Esophagus muscularis mucosa (tissue), 4 donors: ENCODE results near the gene CDC40. TPM values are rescaled to one million over a fixed set of nuclear protein-coding genes. Genes with fewer than 3 reads are reported as not detected.

Source experiments
- DNase-seq: peaks from one replicate; pipeline ENCODE4 v3.0.0-alpha.2; 2017; ENCODE audit errors: extremely low spot score
- H3K27ac ChIP-seq, 4 donors: fragments of 200-600 bp; sonication (generic); replicated peaks in 1 of 4; 1 replicate in 3 of 4; 2 replicates in 1 of 4; pipeline ENCODE4 v1.5.1; 2016 to 2019; ENCODE audit warnings: mild to moderate bottlenecking in 1 of 4
- H3K27me3 ChIP-seq, 4 donors: fragments of 200-600 bp; sonication (generic); one replicate each; pipeline versions ENCODE4 v1.5.1 to v1.6.0; 2016 to 2019
- H3K36me3 ChIP-seq, 4 donors: fragments of 200-600 bp; sonication (generic); one replicate each; pipeline ENCODE4 v1.5.1; 2016 to 2019
- H3K4me1 ChIP-seq, 4 donors: fragments of 200-600 bp; sonication (generic); one replicate each; pipeline ENCODE4 v1.5.1; 2016 to 2019
- H3K4me3 ChIP-seq, 4 donors: fragments of 200-600 bp; sonication (generic); 1 replicate in 2 of 4; 2 replicates in 2 of 4; pipeline ENCODE4 v1.5.1; 2016 to 2019; ENCODE audit warnings: mild to moderate bottlenecking in 4 of 4, moderate library complexity in 1 of 4
- H3K9me3 ChIP-seq, 4 donors: fragments of 200-600 bp; sonication (generic); 1 replicate in 3 of 4; 2 replicates in 1 of 4; pipeline ENCODE4 v1.5.1; 2016 to 2019
- EP300 ChIP-seq: sonication (generic); formaldehyde crosslinking; IDR thresholded peaks from one replicate; pipeline ENCODE4 v1.6.1; 2017; ENCODE audit warnings: antibody characterized with exemption
- POLR2A ChIP-seq: fragments of 450-650 bp; IDR thresholded peaks from one replicate; pipeline ENCODE4 v1.6.1; 2017; ENCODE audit warnings: antibody characterized with exemption, moderate library complexity, mild to moderate bottlenecking, low read depth
- POLR2AphosphoS5 ChIP-seq, 2 donors: sonication (generic); formaldehyde crosslinking; IDR thresholded peaks; one replicate each; pipeline ENCODE4 v1.6.1; 2017; ENCODE audit warnings: antibody characterized with exemption in 2 of 2
- WGBS: methylation state at CpG from one replicate; pipeline ENCODE4 v1.1.5; 2018; 5-methylcytosine and 5-hydroxymethylcytosine counted together
- intact Hi-C: fragments of 100-400 bp; cut with DNase I; formaldehyde crosslinking; loops from one replicate; pipeline ENCODE4 v1.15.1; 2023
- total RNA-seq, 4 donors: library from RNA; depleted of rRNA; stranded (reverse); fragments of >200 nt; gene quantifications; one replicate each; pipeline versions ENCODE4 v1.1.0 to v1.2.1, GENCODE V29; 2016
- TF ChIP-seq, protein P1 (sequence below), 3 experiments: fragments of 200-600 bp in 2 of 3; fragments of 450-650 bp in 1 of 3; sonication (generic) in 2 of 3; IDR thresholded peaks; one replicate each; pipeline ENCODE4 v1.5.1; 2017 to 2019; ENCODE audit warnings: antibody characterized with exemption in 3 of 3, mild to moderate bottlenecking in 2 of 3, moderate library complexity in 1 of 3

Gene CDC40
- total RNA-seq, 4 donors from 2014 or later: 12.0 to 29.1 (median 15.2) TPM

- Histone ChIP-seq H3K4me1 (no peaks in the 10 kb centered on the region), H3K4me3 (no peak overlapping the region), H3K36me3 (peaks cover 0 to 34% (median 11%) of the 10 kb centered on the region in 4 donors), H3K27me3 (no peaks in the 10 kb centered on the region), H3K27ac (no peak overlapping the region), H3K9me3 (no peaks in the 10 kb centered on the region)
- 96% methylated on average over 3 of the region's 3 CpGs for WGBS
- intact Hi-C loops: no loop called here
- no peak for DNase-seq
- TF ChIP-seq EP300 (no peak), POLR2AphosphoS5 (IDR thresholded peaks at IDR 0.05) (no peak)
Observed at GRCh38 chr6:110246378-110246777, 66.2 kb downstream of the CDC40 start.

GRCh38 chr6:110246900-110247546 lies 66.8 kb downstream of the CDC40 start:
- 90% methylated on average over 3 of the region's 3 CpGs for WGBS
- no peak overlapping the region for H3K27ac ChIP-seq

DNA sequence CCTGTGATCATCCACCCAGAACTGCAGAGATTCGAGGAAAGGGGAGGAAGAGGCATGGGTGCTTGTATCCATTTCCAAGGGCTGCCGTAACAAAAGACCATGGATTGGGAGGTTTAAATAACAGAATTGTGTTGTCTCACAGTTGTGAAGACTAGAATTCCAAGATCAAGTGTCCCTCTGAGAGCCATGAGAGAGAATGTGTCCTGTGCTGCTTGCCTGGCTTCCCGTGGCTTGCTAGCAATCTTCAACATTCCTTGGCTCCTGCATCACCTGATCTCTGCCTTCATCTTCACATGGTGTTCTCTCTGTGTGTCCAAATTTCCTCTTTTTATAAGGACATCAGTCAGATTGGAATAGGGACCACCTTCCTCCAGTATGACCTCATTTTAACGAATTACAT lies 69.8 kb downstream of the CDC40 start:
- no peak overlapping the region for H3K27ac ChIP-seq
- peaks cover 0 to 10% (median 6%) of the 10 kb centered on the region in 4 donors for H3K36me3 ChIP-seq
- H3K4me3 ChIP-seq: no peak overlapping the region
- intact Hi-C loops: no loop called here
- no peak for TF ChIP-seq EP300
- TF ChIP-seq, protein P1, sequence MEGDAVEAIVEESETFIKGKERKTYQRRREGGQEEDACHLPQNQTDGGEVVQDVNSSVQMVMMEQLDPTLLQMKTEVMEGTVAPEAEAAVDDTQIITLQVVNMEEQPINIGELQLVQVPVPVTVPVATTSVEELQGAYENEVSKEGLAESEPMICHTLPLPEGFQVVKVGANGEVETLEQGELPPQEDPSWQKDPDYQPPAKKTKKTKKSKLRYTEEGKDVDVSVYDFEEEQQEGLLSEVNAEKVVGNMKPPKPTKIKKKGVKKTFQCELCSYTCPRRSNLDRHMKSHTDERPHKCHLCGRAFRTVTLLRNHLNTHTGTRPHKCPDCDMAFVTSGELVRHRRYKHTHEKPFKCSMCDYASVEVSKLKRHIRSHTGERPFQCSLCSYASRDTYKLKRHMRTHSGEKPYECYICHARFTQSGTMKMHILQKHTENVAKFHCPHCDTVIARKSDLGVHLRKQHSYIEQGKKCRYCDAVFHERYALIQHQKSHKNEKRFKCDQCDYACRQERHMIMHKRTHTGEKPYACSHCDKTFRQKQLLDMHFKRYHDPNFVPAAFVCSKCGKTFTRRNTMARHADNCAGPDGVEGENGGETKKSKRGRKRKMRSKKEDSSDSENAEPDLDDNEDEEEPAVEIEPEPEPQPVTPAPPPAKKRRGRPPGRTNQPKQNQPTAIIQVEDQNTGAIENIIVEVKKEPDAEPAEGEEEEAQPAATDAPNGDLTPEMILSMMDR (IDR thresholded peaks at IDR 0.05): no peak
- H3K27me3 ChIP-seq: no peaks in the 10 kb centered on the region
- H3K4me1 ChIP-seq: no peaks in the 10 kb centered on the region
- DNase-seq: no peak
- 86% methylated on average over 4 of the region's 4 CpGs for WGBS
- H3K9me3 ChIP-seq: no peaks in the 10 kb centered on the region

More at GRCh38 chr6:110246900-110247546, 66.8 kb downstream of the CDC40 start:
- TF ChIP-seq POLR2A (no peak), EP300 (no peak)
- intact Hi-C loops: no loop called here
- Histone ChIP-seq H3K27me3 (no peaks in the 10 kb centered on the region), H3K9me3 (no peaks in the 10 kb centered on the region), H3K4me3 (no peak overlapping the region), H3K4me1 (no peaks in the 10 kb centered on the region), H3K36me3 (peaks cover 0 to 31% (median 11%) of the 10 kb centered on the region in 4 donors)
- DNase-seq: no peak

DNA sequence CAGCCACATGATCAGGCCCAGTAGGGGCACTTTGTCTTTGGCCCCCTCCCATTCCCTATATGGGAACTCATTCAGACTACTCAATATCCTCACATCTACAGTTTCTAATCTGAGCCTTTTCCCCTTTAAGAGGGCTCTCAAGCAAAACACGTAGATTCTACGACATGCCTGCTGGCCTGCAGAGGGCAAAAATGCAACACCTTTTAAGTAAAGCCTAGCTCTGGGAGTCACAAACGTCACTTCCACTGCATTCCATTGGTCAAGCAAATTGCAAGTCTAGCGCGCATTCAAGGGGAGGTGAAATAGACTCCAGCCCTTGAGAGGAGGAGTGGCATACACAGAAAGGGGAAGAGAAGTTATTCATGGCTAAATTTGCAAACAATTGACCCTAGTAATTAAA lies 70.6 kb downstream of the CDC40 start:
- Histone ChIP-seq H3K36me3 (peaks cover 0 to 4% (median 2%) of the 10 kb centered on the region in 4 donors), H3K4me3 (no peak overlapping the region), H3K9me3 (no peaks in the 10 kb centered on the region), H3K4me1 (no peaks in the 10 kb centered on the region), H3K27ac (no peak overlapping the region), H3K27me3 (no peaks in the 10 kb centered on the region)
- no peak for TF ChIP-seq POLR2AphosphoS5 (IDR thresholded peaks at IDR 0.05)
- no peak for TF ChIP-seq EP300
- intact Hi-C loops: no loop called here
- DNase-seq: no peak
- WGBS: 85% methylated on average over 5 of the region's 5 CpGs

GRCh38 chr6:110255211-110255750 lies 75.1 kb downstream of the CDC40 start:
- WGBS: 52% methylated on average over 5 of the region's 5 CpGs
- intact Hi-C loops: no loop called here
- Histone ChIP-seq H3K36me3 (peaks cover 0 to 8% (median 0%) of the 10 kb centered on the region in 4 donors), H3K4me3 (no peak overlapping the region), H3K27me3 (no peaks in the 10 kb centered on the region), H3K9me3 (peaks cover 0 to 7% (median 2%) of the 10 kb centered on the region in 4 donors), H3K4me1 (no peaks in the 10 kb centered on the region), H3K27ac (no peak overlapping the region)
- TF ChIP-seq POLR2A (no peak), EP300 (no peak), POLR2AphosphoS5 (IDR thresholded peaks at IDR 0.05) (no peak)
- TF ChIP-seq, protein P1 (IDR thresholded peaks at IDR 0.05): no peak
- no peak for DNase-seq

GRCh38 chr6:110256366-110256765 lies 76.1 kb downstream of the CDC40 start:
- H3K27me3 ChIP-seq: no peaks in the 10 kb centered on the region
- DNase-seq: no peak
- H3K4me1 ChIP-seq: no peaks in the 10 kb centered on the region
- H3K27ac ChIP-seq: no peak overlapping the region
- H3K9me3 ChIP-seq: peaks cover 0 to 7% (median 2%) of the 10 kb centered on the region in 4 donors
- 96% methylated on average over 2 of the region's 2 CpGs for WGBS
- H3K4me3 ChIP-seq: no peak overlapping the region
- H3K36me3 ChIP-seq: peaks cover 0 to 8% (median 0%) of the 10 kb centered on the region in 4 donors
- TF ChIP-seq EP300: no peak
- TF ChIP-seq POLR2AphosphoS5 (IDR thresholded peaks at IDR 0.05): no peak
- TF ChIP-seq POLR2A: no peak
- TF ChIP-seq, protein P1 (IDR thresholded peaks at IDR 0.05): no peak
- intact Hi-C loops: no loop called here
